ENCODE results near the gene OPA3. TPM values are rescaled to one million over a fixed set of nuclear protein-coding genes. Genes with fewer than 3 reads are reported as not detected.
A peak's percentile ranks its signal among the peaks of the same experiment; 100 is the strongest.

Gene OPA3
- total RNA-seq, 4 donors from 2014 or later, result 2.8 to 9.1 (median 5.1) TPM

DNA sequence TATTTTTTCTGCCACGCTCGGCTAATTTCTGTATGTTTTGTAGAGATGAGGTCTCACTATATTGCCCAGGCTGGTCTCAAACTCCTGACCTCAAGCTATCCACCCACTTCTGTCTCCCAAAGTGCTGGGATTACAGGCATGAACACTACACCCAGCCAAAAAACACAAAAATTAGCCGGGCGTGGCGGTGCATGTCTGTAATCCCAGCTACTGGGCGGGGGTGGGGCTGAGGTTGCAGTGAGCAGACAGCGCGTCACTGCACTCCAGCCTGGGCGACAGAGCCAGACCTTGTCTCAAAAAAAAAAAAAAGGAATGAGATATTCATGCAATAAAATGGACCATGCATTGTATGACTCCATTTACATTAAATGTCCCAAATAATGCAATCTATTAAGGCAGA is 45.1 kb downstream of the OPA3 start:
- Histone ChIP-seq H3K36me3 (no peaks in the 10 kb centered on the region), H3K9me3 (no peaks in the 10 kb centered on the region), H3K27ac (no peak overlapping the region), H3K4me1 (no peaks in the 10 kb centered on the region), H3K4me3 (no peak overlapping the region), H3K27me3 (no peaks in the 10 kb centered on the region)
- intact Hi-C loops (cut with DNase I; ENCODE audit: low total_unique reads), result no loop called here
- no peak for TF ChIP-seq CTCF (IDR thresholded peaks at IDR 0.05)
- TF ChIP-seq POLR2A (IDR thresholded peaks at IDR 0.05), result no peak
- DNase-seq, result no peak

- TF ChIP-seq POLR2A (IDR thresholded peaks at IDR 0.05) (no peak), CTCF (IDR thresholded peaks at IDR 0.05) (no peak)
- Histone ChIP-seq H3K4me1 (peaks cover 0 to 6% of the 10 kb centered on the region in 2 donors), H3K4me3 (no peak overlapping the region), H3K9me3 (no peaks in the 10 kb centered on the region), H3K36me3 (no peaks in the 10 kb centered on the region), H3K27ac (no peak overlapping the region), H3K27me3 (no peaks in the 10 kb centered on the region)
- DNase-seq, result no peak
- intact Hi-C loops (cut with DNase I; ENCODE audit: low total_unique reads), result no loop called here
Observed at GRCh38 chr19:45531349-45531748, 53.3 kb downstream of the OPA3 start.

GRCh38 chr19:45529420-45529785 is 55.2 kb downstream of the OPA3 start:
- no peak for DNase-seq
- Histone ChIP-seq H3K4me3 (peak overlapping the region in 1 of 2 donors; percentile 12), H3K27me3 (no peaks in the 10 kb centered on the region), H3K9me3 (no peaks in the 10 kb centered on the region), H3K36me3 (no peaks in the 10 kb centered on the region), H3K4me1 (peaks cover 0 to 6% of the 10 kb centered on the region in 2 donors), H3K27ac (no peak overlapping the region)
- intact Hi-C loops (cut with DNase I; ENCODE audit: low total_unique reads), result no loop called here
- TF ChIP-seq POLR2A (IDR thresholded peaks at IDR 0.05), result no peak

DNA sequence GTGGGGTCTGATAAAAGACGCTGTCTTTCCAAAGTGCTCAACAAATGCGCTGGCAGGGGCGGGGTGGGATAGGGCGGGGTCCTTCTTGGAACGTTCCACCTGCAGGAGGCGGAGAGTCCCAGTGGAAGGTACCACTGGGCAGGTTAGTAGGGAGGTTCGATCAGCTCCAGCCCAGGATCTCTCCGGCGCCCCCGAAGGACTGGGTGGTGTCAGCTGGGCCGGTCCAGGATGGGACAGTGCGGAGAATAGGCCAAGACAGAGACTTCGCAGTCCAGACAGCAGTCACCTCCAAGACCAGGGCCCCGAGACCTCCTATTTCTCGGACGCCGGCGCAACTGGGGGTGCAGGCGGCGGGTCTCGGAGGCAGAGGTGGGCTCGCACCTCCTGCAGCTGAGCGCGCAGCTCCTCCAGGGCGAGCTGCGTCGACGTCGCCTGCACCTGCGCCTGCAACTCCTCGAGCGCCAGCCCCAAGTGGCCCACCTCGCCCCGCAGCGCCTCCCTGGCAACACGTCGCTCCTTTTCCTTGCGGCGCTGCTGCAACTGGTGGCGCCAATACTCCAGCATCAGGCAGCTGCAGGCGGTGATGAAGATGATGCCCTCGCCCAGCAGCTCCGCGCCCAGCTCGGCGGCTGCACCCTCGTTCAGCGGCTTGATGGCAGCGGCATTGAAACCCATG is 55.7 kb downstream of the OPA3 start:
- intact Hi-C loops (cut with DNase I; ENCODE audit: low total_unique reads), result no loop called here
- Histone ChIP-seq H3K27me3 (no peaks in the 10 kb centered on the region), H3K9me3 (no peaks in the 10 kb centered on the region), H3K4me3 (peak overlapping the region in 1 of 2 donors; percentile 12), H3K36me3 (no peaks in the 10 kb centered on the region), H3K27ac (no peak overlapping the region), H3K4me1 (peaks cover 0 to 6% of the 10 kb centered on the region in 2 donors)
- no peak for TF ChIP-seq POLR2A (IDR thresholded peaks at IDR 0.05)
- no peak for TF ChIP-seq CTCF (IDR thresholded peaks at IDR 0.05)
- no peak for DNase-seq

GRCh38 chr19:45528149-45528743 is 56.4 kb downstream of the OPA3 start:
- H3K4me3 ChIP-seq, result peak overlapping the region in 1 of 2 donors; percentile 12
- peaks cover 0 to 6% of the 10 kb centered on the region in 2 donors for H3K4me1 ChIP-seq
- TF ChIP-seq POLR2A (IDR thresholded peaks at IDR 0.05) (no peak), CTCF (IDR thresholded peaks at IDR 0.05) (no peak)
- H3K9me3 ChIP-seq, result no peaks in the 10 kb centered on the region
- intact Hi-C loops (cut with DNase I; ENCODE audit: low total_unique reads), result no loop called here
- H3K27me3 ChIP-seq, result no peaks in the 10 kb centered on the region
- DNase-seq, result no peak
- no peaks in the 10 kb centered on the region for H3K36me3 ChIP-seq
- peak overlapping the region in 1 of 2 donors; percentile 19 for H3K27ac ChIP-seq
